Mucosa of rectum (tissue), 2 donors: ENCODE measurements around the gene TGM4.

Experiments used
- H3K27ac ChIP-seq, 2 donors: one replicate each; pipeline ENCODE4 v1.7.0; 2013; ENCODE audit warnings: inconsistent platforms in 2 of 2, low read depth in 2 of 2, low read length in 2 of 2
- H3K27me3 ChIP-seq, 2 donors: one replicate each; pipeline ENCODE4 v1.7.0; 2013; ENCODE audit warnings: low read length in 2 of 2; ENCODE audit not compliant: control insufficient read depth in 2 of 2, insufficient read depth in 2 of 2
- H3K36me3 ChIP-seq, 2 donors: one replicate each; pipeline ENCODE4 v1.7.0; 2013; ENCODE audit warnings: low read length in 2 of 2; ENCODE audit not compliant: control insufficient read depth in 2 of 2, insufficient read depth in 2 of 2
- H3K4me1 ChIP-seq, 2 donors: one replicate each; pipeline ENCODE4 v1.7.0; 2013; ENCODE audit warnings: low read length in 2 of 2, mild to moderate bottlenecking in 1 of 2; ENCODE audit not compliant: control insufficient read depth in 2 of 2, insufficient read depth in 2 of 2
- H3K4me3 ChIP-seq, 2 donors: one replicate each; pipeline ENCODE4 v1.7.0; 2013; ENCODE audit warnings: low read length in 2 of 2
- H3K9ac ChIP-seq, 2 donors: one replicate each; pipeline ENCODE4 v1.7.0; 2013; ENCODE audit warnings: low read length in 2 of 2, low read depth in 1 of 2, mild to moderate bottlenecking in 1 of 2
- H3K9me3 ChIP-seq, 2 donors: one replicate each; pipeline ENCODE4 v1.7.0; 2013; ENCODE audit warnings: low read length in 2 of 2; ENCODE audit not compliant: control insufficient read depth in 2 of 2
- donor health status: healthy.
- donor health status: Normal muscosa, but diverticular disease.

Gene TGM4

GRCh38 chr3:44877333-44877732 is 2.9 kb downstream of the TGM4 start:
- Histone ChIP-seq H3K36me3 (no peaks in the 10 kb centered on the region), H3K9me3 (no peaks in the 10 kb centered on the region)

GRCh38 chr3:44880284-44880683 is 5.9 kb downstream of the TGM4 start:
- no peak overlapping the region for H3K27ac ChIP-seq
- no peaks in the 10 kb centered on the region for H3K36me3 ChIP-seq
- no peak overlapping the region for H3K4me3 ChIP-seq
- H3K9ac ChIP-seq: no peak overlapping the region
- no peaks in the 10 kb centered on the region for H3K9me3 ChIP-seq
- peaks cover 2 to 3% of the 10 kb centered on the region in 2 donors for H3K27me3 ChIP-seq
- no peaks in the 10 kb centered on the region for H3K4me1 ChIP-seq

More at GRCh38 chr3:44877333-44877732, 2.9 kb downstream of the TGM4 start:
- no peak overlapping the region for H3K27ac ChIP-seq
- H3K27me3 ChIP-seq: no peaks in the 10 kb centered on the region
- no peak overlapping the region for H3K9ac ChIP-seq
- H3K4me3 ChIP-seq: no peak overlapping the region
- H3K4me1 ChIP-seq: no peaks in the 10 kb centered on the region

DNA sequence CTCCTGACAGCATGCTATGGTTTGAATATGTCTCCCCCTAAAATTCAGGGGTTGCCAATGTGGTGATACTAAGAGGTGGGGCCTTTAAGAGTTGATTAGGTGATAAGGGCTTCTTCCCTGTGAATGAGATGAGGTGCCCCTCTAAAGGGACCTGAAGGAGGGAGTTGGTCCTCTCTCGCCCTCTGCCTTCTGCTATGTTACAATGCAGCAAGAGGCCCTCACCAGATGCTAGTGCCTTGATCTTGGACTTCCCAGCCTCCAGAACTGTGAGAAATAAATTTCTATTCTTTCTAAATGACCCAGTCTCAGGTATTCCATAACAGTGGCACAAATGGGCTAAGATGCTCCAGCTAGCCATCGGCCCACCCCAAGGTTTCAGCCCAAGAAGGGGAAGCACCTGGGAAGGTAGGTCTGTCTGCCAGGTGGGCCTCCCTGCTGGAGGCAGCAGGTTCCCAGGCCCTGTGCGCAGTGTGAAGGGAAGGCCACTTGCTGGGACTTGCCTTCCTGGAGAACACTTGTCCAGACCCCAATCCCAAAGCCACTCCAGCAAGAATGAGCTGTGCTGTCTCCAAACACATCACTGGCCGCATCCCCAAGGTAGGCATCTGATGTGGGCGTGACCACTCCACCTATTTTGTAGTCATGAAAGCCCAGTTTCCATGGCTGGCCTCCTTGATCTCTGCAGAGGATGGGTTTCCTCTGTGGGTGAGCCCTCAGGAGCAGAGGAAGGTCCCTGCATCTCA is 9.0 kb downstream of the TGM4 start:
- H3K4me3 ChIP-seq: no peak overlapping the region
- no peaks in the 10 kb centered on the region for H3K9me3 ChIP-seq
- no peaks in the 10 kb centered on the region for H3K36me3 ChIP-seq
- no peak overlapping the region for H3K9ac ChIP-seq
- H3K27me3 ChIP-seq: peaks cover 2 to 3% of the 10 kb centered on the region in 2 donors
- no peak overlapping the region for H3K27ac ChIP-seq
- H3K4me1 ChIP-seq: no peaks in the 10 kb centered on the region

DNA sequence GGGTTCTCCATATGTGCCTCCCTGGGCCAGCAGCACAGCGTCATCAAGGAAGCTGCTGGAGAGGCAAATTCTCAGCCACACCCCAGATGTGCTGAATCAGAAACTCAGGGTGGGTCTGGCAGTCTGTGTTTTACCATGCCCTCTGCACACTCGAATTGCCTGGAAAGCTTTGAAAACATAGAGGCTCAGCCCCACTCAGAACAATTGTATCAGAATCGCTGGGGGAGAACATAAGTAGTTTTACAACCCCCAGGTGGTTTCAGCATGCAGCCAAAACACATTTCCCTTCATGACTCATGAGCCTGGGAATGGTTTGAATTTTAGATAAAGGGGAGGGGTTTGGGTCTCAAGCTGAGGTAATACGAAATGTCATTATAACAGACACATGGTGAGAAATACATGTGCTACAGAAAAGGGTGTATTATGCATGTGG is 9.6 kb downstream of the TGM4 start:
- H3K4me3 ChIP-seq: no peak overlapping the region
- H3K9ac ChIP-seq: no peak overlapping the region
- peaks cover 2 to 3% of the 10 kb centered on the region in 2 donors for H3K27me3 ChIP-seq
- H3K4me1 ChIP-seq: no peaks in the 10 kb centered on the region
- no peak overlapping the region for H3K27ac ChIP-seq
- H3K36me3 ChIP-seq: no peaks in the 10 kb centered on the region
- no peaks in the 10 kb centered on the region for H3K9me3 ChIP-seq

DNA sequence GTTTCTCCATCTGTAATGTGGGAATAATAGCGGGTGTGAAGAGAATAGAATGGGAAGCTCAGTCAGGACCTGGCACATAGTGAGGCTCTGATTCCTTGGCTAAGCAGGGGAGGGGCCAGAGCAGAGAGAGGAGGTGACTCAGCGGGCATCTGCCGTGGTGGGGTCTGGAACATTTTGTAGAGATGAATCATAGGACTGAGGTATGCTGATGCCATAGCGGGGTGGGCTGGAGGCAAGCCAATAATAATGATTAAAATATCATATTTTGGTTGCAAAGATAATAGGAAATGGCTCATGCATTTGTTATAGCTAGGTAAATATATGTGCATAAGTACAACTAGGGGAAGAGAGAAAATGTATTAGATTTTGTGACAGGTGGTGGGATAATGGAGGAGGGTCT is 11.2 kb downstream of the TGM4 start:
- H3K36me3 ChIP-seq: no peaks in the 10 kb centered on the region
- H3K9ac ChIP-seq: no peak overlapping the region
- H3K27ac ChIP-seq: no peak overlapping the region
- H3K9me3 ChIP-seq: no peaks in the 10 kb centered on the region
- H3K4me3 ChIP-seq: no peak overlapping the region
- peaks cover 2 to 3% of the 10 kb centered on the region in 2 donors for H3K27me3 ChIP-seq
- H3K4me1 ChIP-seq: no peaks in the 10 kb centered on the region

DNA sequence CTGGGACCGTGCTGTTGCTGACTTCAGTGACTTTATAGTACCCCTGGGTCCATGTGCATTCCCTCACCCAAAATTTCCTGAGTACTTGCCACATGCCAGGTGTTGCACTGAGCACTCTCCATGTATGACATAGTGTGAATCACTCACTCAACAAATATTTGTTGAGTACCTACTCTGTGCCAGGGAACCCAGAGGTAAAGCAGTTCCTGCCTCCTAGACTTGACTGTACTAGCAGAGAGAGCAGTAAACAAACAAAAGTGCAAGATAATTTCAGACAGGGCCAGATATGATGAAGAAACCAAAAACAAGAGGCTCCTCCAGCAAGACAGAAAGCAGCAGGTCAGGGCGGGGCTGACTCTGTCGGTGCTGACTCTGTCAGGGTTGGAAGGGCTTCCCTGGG is 12.2 kb downstream of the TGM4 start:
- H3K9ac ChIP-seq: no peak overlapping the region
- H3K9me3 ChIP-seq: no peaks in the 10 kb centered on the region
- no peak overlapping the region for H3K4me3 ChIP-seq
- no peak overlapping the region for H3K27ac ChIP-seq
- peaks cover 2 to 3% of the 10 kb centered on the region in 2 donors for H3K27me3 ChIP-seq
- H3K36me3 ChIP-seq: no peaks in the 10 kb centered on the region
- H3K4me1 ChIP-seq: no peaks in the 10 kb centered on the region

DNA sequence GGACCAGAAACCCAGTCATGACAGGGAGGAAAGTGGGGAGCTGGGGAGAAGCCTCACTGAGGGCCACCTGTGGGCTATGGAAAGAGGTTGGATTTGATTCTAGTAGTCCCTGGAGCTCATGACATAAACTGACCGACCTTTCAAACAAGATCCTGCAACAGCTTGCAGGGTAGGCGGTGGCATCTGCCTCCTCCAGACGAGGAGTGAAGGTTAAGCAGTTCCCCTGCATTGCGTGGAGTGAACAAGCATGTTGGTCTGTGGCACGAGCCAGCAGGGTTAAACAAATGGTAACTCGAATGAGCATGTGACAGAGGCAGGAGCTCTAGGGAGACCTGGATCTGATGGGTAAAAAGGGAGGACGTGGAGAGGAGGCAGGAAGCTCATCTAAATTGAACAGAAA is 12.7 kb downstream of the TGM4 start:
- Histone ChIP-seq H3K9me3 (no peaks in the 10 kb centered on the region), H3K27me3 (peaks cover 2 to 3% of the 10 kb centered on the region in 2 donors), H3K27ac (no peak overlapping the region), H3K9ac (no peak overlapping the region), H3K4me1 (no peaks in the 10 kb centered on the region), H3K36me3 (no peaks in the 10 kb centered on the region), H3K4me3 (no peak overlapping the region)

DNA sequence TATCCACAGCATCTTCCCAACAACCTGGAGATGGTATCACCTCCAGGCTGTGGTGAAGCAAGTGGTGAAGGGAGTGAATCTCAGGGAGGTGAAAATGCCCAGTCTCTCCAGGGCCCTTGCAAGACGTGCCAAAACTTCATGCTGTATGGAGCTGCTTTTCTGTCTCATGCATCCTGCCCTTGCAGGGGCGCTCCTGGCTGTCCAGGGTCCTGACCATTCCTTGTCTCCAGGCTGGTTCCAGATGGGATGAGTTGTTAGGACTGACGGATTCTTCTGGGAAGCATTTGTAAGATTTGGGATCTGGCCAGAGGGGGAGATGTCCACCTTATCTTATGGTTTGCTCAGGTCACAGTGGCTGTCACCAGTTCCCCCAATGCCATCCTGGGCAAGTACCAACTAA is 15.8 kb downstream of the TGM4 start:
- Histone ChIP-seq H3K9ac (no peak overlapping the region), H3K4me3 (no peak overlapping the region), H3K9me3 (no peaks in the 10 kb centered on the region), H3K4me1 (no peaks in the 10 kb centered on the region), H3K36me3 (no peaks in the 10 kb centered on the region), H3K27me3 (no peaks in the 10 kb centered on the region), H3K27ac (no peak overlapping the region)

DNA sequence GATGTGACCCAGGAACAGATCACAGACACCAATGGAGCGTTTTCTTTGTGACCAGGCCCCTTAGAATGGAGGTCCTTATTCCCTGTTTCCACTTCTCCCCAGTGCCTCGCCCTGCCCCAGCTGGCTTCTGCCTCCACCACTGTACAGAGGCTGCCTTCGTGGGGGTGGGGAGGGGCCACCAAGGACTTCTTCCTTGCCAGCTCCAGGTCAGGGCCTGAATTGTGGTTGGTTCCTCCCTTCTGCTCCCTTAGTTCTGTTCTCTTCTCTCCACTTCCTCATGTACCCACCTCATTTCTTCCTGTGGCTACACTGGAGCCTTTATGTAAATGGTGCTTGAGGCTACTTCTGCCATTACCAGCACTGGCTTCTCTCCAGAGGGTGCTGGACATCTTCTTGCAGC is 16.4 kb downstream of the TGM4 start:
- no peaks in the 10 kb centered on the region for H3K9me3 ChIP-seq
- H3K4me1 ChIP-seq: no peaks in the 10 kb centered on the region
- H3K36me3 ChIP-seq: no peaks in the 10 kb centered on the region
- no peaks in the 10 kb centered on the region for H3K27me3 ChIP-seq
- no peak overlapping the region for H3K27ac ChIP-seq
- no peak overlapping the region for H3K4me3 ChIP-seq
- no peak overlapping the region for H3K9ac ChIP-seq

DNA sequence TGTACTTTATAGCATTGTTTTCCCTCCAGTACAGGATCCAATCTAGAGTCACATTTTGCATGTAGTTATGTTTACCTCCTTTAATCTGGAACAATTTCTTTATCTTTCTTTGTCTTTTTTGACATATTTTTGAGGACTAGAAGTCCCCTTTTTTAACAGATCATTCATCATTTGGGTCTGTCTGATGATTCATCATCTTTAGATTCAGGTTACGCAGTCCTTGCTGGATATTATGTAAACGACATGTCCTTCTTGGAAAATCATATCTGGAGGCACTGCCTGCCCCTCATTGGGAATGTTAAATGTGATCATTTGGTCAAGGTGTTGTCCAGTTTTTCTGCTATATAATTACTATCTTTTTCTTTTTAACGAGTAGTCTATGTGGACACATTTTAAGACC is 18.3 kb downstream of the TGM4 start:
- no peaks in the 10 kb centered on the region for H3K9me3 ChIP-seq
- H3K36me3 ChIP-seq: no peaks in the 10 kb centered on the region
- H3K9ac ChIP-seq: no peak overlapping the region
- H3K4me3 ChIP-seq: no peak overlapping the region
- H3K4me1 ChIP-seq: no peaks in the 10 kb centered on the region
- H3K27me3 ChIP-seq: no peaks in the 10 kb centered on the region
- H3K27ac ChIP-seq: no peak overlapping the region
